ENCODE measurements around the gene BCL2L12. TPM values are rescaled to one million over a fixed set of nuclear protein-coding genes. Genes with fewer than 3 reads are reported as not detected.

BCL2L12 gene
- total RNA-seq, 2 donors from 2014 or later, result 2.5 to 3.0 TPM

DNA sequence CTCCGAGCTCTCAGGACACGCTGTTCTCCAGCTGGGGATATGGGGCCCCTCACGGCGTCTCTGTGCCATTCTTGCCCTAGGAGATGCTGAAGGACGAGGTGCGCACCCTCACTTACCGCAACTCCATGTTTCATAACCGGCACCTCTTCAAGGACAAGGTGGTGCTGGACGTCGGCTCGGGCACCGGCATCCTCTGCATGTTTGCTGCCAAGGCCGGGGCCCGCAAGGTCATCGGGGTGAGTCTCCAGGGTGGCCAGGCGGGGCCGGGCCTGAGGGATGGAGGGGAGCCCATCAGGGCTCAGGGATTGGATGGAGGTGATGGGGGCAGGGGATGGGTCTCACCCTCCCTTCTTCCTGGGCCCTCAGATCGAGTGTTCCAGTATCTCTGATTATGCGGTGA is 16.1 kb downstream of the BCL2L12 start:
- ATAC-seq (ENCODE audit: insufficient number of reproducible peaks, low FRiP score, low read depth), result no peak
- H3K9me3 ChIP-seq, result no peaks in the 10 kb centered on the region
- TF ChIP-seq, protein P1, sequence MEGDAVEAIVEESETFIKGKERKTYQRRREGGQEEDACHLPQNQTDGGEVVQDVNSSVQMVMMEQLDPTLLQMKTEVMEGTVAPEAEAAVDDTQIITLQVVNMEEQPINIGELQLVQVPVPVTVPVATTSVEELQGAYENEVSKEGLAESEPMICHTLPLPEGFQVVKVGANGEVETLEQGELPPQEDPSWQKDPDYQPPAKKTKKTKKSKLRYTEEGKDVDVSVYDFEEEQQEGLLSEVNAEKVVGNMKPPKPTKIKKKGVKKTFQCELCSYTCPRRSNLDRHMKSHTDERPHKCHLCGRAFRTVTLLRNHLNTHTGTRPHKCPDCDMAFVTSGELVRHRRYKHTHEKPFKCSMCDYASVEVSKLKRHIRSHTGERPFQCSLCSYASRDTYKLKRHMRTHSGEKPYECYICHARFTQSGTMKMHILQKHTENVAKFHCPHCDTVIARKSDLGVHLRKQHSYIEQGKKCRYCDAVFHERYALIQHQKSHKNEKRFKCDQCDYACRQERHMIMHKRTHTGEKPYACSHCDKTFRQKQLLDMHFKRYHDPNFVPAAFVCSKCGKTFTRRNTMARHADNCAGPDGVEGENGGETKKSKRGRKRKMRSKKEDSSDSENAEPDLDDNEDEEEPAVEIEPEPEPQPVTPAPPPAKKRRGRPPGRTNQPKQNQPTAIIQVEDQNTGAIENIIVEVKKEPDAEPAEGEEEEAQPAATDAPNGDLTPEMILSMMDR (IDR thresholded peaks at IDR 0.05), result no peak
- H3K36me3 ChIP-seq, result peaks cover 44% of the 10 kb centered on the region
- no peaks in the 10 kb centered on the region for H3K27me3 ChIP-seq (replicated peaks; ENCODE audit: insufficient read depth)
- no peak for DNase-seq (ENCODE audit: low spot score)
- no peak overlapping the region for H3K27ac ChIP-seq
- no peak overlapping the region for H3K4me3 ChIP-seq
- H3K4me1 ChIP-seq (ENCODE audit: control insufficient read depth in 1 of 2, low read depth in 2 of 2), result peaks cover 19 to 36% of the 10 kb centered on the region in 2 donors

DNA sequence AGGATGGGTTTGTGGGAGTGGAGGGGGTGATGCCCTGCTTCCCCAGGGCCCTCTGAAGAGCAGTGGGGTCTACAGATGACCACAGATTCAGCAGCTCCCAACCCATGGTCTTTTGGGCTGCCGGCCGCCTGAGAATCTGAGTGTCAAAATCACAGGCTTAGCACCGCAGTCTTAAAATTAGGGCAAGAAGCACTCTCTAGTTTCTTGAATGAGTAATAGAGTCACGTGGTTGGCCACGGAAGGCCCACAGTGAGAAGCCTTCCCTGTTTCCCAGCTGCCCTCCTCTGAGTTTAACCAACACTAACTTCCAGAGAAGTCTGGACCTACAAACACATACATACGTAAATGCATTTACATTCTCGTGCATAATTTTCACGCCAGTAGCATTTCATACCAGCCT is 16.5 kb downstream of the BCL2L12 start:
- TF ChIP-seq, protein P1 (IDR thresholded peaks at IDR 0.05), result no peak
- H3K27me3 ChIP-seq (replicated peaks; ENCODE audit: insufficient read depth), result no peaks in the 10 kb centered on the region
- no peak overlapping the region for H3K4me3 ChIP-seq
- no peak for DNase-seq (ENCODE audit: low spot score)
- no peaks in the 10 kb centered on the region for H3K9me3 ChIP-seq
- no peak overlapping the region for H3K27ac ChIP-seq
- H3K4me1 ChIP-seq (ENCODE audit: control insufficient read depth in 1 of 2, low read depth in 2 of 2), result peaks cover 19 to 36% of the 10 kb centered on the region in 2 donors
- peaks cover 44% of the 10 kb centered on the region for H3K36me3 ChIP-seq
- no peak for ATAC-seq (ENCODE audit: insufficient number of reproducible peaks, low FRiP score, low read depth)

DNA sequence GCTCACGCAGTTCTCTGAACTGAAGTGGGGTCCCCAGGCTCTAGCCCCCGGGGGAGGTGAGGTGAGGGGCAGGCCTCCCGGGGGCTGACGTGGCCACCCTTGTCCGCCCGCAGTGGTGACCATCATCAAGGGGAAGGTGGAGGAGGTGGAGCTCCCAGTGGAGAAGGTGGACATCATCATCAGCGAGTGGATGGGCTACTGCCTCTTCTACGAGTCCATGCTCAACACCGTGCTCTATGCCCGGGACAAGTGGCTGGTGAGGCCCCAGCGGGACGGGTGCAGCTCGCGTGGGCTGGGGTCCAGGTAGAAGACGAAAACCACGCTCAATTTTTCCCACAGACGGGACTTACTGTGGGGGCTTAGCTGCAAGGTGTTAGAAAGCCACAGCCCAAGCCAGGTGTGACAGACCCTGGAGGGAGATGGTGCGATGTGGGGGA is 18.1 kb downstream of the BCL2L12 start:
- H3K4me3 ChIP-seq, result no peak overlapping the region
- H3K4me1 ChIP-seq (ENCODE audit: control insufficient read depth in 1 of 2, low read depth in 2 of 2), result peaks cover 13 to 23% of the 10 kb centered on the region in 2 donors
- ATAC-seq (ENCODE audit: insufficient number of reproducible peaks, low FRiP score, low read depth) (no peak), DNase-seq (ENCODE audit: low spot score) (no peak)
- H3K27me3 ChIP-seq (replicated peaks; ENCODE audit: insufficient read depth), result no peaks in the 10 kb centered on the region
- H3K27ac ChIP-seq, result no peak overlapping the region
- TF ChIP-seq, protein P1 (IDR thresholded peaks at IDR 0.05), result no peak
- H3K36me3 ChIP-seq, result peaks cover 44% of the 10 kb centered on the region
- H3K9me3 ChIP-seq, result no peaks in the 10 kb centered on the region

DNA sequence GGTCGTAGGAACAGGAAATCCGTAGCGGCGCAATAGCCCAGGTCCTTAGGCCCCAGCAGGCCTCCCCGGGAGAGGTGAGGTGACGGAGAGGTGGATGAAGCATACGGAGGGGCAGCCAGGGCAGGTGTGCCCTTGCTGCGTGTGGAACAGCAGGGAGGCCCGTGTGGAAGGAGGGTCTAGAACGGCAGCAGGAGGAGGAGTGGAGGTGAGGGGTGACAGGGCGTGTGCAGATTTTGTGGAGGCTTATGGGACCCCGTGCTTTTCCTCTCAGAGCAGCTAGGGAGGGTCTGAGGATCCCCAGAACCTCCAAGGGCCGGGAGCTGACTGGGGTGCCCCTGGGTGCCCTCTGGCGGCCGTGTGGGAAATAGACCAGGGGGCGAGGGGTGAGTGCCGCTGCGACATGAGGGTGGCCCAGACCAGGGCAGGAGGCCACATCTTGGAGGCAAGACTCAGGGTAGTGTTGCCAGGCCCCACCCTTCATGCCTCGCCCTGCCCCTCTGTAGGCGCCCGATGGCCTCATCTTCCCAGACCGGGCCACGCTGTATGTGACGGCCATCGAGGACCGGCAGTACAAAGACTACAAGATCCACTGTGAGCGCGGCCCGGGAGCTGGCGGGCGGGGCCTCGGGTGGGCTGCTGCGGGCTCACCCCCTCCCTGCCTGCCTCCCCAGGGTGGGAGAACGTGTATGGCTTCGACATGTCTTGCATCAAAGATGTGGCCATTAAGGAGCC is 18.7 kb downstream of the BCL2L12 start:
- DNase-seq (ENCODE audit: low spot score), result no peak
- ATAC-seq (ENCODE audit: insufficient number of reproducible peaks, low FRiP score, low read depth), result no peak
- H3K9me3 ChIP-seq, result no peaks in the 10 kb centered on the region
- peaks cover 13 to 21% of the 10 kb centered on the region in 2 donors for H3K4me1 ChIP-seq (ENCODE audit: control insufficient read depth in 1 of 2, low read depth in 2 of 2)
- TF ChIP-seq, protein P1 (IDR thresholded peaks at IDR 0.05), result peak; percentile 21
- no peak overlapping the region for H3K27ac ChIP-seq
- no peak overlapping the region for H3K4me3 ChIP-seq
- H3K27me3 ChIP-seq (replicated peaks; ENCODE audit: insufficient read depth), result no peaks in the 10 kb centered on the region
- peaks cover 44% of the 10 kb centered on the region for H3K36me3 ChIP-seq

DNA sequence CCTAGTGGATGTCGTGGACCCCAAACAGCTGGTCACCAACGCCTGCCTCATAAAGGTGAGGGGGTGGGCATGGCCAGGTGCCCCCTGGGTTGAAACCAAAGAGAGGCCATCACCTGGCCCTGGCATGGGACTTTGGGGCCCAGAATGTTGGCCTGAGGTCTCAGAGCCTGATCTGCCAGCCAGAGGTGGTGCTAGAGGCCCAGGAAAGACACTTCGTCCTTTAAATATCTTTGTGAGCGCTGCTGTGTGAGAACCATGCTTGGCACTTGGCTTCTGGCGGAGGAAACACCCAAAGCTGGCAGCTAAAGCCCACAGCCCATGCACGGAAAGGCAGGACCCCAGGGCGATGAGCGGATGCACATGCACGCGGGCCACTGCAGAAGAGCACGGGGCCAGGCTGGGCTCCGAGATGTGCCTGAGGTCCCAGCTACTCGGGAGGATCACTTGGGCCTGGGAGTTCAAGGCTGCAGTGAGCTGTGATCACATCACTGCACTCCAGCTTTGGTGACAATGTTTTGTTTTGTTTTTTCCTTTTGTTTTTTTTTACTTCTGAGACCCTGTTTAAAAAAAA is 19.3 kb downstream of the BCL2L12 start:
- Histone ChIP-seq H3K27me3 (replicated peaks; ENCODE audit: insufficient read depth) (no peaks in the 10 kb centered on the region), H3K9me3 (no peaks in the 10 kb centered on the region), H3K4me3 (no peak overlapping the region), H3K36me3 (peaks cover 44% of the 10 kb centered on the region), H3K4me1 (ENCODE audit: control insufficient read depth in 1 of 2, low read depth in 2 of 2) (peaks cover 15 to 21% of the 10 kb centered on the region in 2 donors), H3K27ac (no peak overlapping the region)
- DNase-seq (ENCODE audit: low spot score), result no peak
- ATAC-seq (ENCODE audit: insufficient number of reproducible peaks, low FRiP score, low read depth), result no peak
- TF ChIP-seq, protein P1 (IDR thresholded peaks at IDR 0.05), result no peak

All from thoracic aorta (tissue), 2 donors.